ENCODE data around the gene E2F3.
A peak's percentile ranks its signal among the peaks of the same experiment; 100 is the strongest.
"Not testable (repeated sequence)": the region's sequence is repeated elsewhere in the genome, so short reads cannot be mapped to it uniquely, and the experiment has no call there.

The E2F3 gene

DNA sequence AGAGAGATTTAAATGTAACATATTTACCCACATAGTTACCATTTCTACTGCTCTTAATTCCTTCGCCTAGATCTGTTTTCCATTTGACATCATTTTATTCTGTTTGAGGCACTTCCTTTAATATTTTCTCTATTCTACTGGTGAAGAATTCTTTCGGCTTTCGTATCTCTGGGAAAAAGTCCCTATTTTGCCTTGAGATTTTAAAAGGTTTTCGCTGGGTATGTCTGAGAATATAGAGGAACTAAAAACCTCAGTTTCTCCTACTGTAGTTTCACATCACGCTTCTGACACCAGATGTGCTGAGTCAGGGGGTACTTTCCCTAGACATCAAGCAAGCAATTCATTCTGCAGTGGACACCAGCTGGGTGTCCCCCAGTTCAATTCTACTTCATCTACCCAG, 61.7 kb downstream of the E2F3 start:
- TF ChIP-seq, protein P1, sequence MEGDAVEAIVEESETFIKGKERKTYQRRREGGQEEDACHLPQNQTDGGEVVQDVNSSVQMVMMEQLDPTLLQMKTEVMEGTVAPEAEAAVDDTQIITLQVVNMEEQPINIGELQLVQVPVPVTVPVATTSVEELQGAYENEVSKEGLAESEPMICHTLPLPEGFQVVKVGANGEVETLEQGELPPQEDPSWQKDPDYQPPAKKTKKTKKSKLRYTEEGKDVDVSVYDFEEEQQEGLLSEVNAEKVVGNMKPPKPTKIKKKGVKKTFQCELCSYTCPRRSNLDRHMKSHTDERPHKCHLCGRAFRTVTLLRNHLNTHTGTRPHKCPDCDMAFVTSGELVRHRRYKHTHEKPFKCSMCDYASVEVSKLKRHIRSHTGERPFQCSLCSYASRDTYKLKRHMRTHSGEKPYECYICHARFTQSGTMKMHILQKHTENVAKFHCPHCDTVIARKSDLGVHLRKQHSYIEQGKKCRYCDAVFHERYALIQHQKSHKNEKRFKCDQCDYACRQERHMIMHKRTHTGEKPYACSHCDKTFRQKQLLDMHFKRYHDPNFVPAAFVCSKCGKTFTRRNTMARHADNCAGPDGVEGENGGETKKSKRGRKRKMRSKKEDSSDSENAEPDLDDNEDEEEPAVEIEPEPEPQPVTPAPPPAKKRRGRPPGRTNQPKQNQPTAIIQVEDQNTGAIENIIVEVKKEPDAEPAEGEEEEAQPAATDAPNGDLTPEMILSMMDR (IDR thresholded peaks at IDR 0.05; ENCODE audit: insufficient read depth, low read depth, low read length, missing control alignments), result no peak
- H3K4me3 ChIP-seq (ENCODE audit: low read length), result no peak overlapping the region
- DNase-seq (ENCODE audit: low read depth), result no peak

- TF ChIP-seq, protein P1 (IDR thresholded peaks at IDR 0.05; ENCODE audit: insufficient read depth, low read depth, low read length, missing control alignments), result no peak
- no peak for DNase-seq (ENCODE audit: low read depth)
- H3K4me3 ChIP-seq (ENCODE audit: low read length), result no peak overlapping the region
These were observed 62.4 kb downstream of the E2F3 start for GRCh38 chr6:20464041-20464440.

DNA sequence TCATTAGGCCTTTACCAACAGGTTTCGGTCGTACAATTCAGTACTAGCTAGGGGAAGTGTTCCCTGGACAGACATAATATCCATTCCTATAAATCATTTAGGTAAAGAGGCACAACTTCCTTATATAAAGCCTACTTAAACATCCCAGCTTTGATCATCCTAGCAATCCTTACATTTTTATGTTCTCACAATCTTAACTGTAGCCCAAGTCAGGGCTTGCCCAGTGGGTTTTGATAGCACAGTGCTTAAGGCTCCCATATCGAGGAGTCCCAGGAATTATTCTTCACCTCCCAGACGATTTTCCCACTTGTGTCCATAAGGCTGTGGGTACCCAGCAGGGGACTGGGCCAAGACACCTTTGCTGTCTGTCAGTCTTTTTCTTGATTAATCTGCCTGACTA, 63.2 kb downstream of the E2F3 start:
- TF ChIP-seq, protein P1 (IDR thresholded peaks at IDR 0.05; ENCODE audit: insufficient read depth, low read depth, low read length, missing control alignments), result no peak
- no peak overlapping the region for H3K4me3 ChIP-seq (ENCODE audit: low read length)
- DNase-seq (ENCODE audit: low read depth), result peak; percentile 50

DNA sequence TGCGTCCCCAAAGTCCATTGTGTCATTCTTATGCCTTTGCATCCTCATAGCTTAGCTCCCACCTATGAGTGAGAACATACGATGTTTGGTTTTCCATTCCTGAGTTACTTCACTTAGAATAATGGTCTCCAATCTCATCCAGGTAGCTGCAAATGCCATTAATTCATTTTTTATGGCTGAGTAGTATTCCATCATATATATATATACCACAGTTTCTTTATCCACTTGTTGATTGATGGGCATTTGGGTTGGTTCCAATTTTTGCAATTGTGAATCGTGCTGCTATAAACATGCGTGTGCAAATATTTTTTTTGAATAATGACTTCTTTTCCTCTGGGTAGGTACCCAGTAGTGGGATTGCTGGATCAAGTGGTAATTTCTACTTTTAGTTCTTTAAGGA, 63.9 kb downstream of the E2F3 start:
- not testable (repeated sequence) for H3K4me3 ChIP-seq (ENCODE audit: low read length); DNase-seq (ENCODE audit: low read depth)

- no peak overlapping the region for H3K4me3 ChIP-seq (ENCODE audit: low read length)
- TF ChIP-seq, protein P1 (IDR thresholded peaks at IDR 0.05; ENCODE audit: insufficient read depth, low read depth, low read length, missing control alignments), result no peak
- no peak for DNase-seq (ENCODE audit: low read depth)
These were observed 65.8 kb downstream of the E2F3 start for GRCh38 chr6:20467437-20467836.

- TF ChIP-seq, protein P1 (IDR thresholded peaks at IDR 0.05; ENCODE audit: insufficient read depth, low read depth, low read length, missing control alignments), result no peak
- no peak overlapping the region for H3K4me3 ChIP-seq (ENCODE audit: low read length)
- no peak for DNase-seq (ENCODE audit: low read depth)
These were observed 66.5 kb downstream of the E2F3 start for GRCh38 chr6:20468209-20468608.

GRCh38 chr6:20472748-20473147, 71.1 kb downstream of the E2F3 start:
- no peak overlapping the region for H3K4me3 ChIP-seq (ENCODE audit: low read length)
- DNase-seq (ENCODE audit: low read depth), result no peak

More at GRCh38 chr6:20472748-20473147, 71.1 kb downstream of the E2F3 start:
- TF ChIP-seq, protein P1 (IDR thresholded peaks at IDR 0.05; ENCODE audit: insufficient read depth, low read depth, low read length, missing control alignments), result no peak

All from epithelial cell of esophagus (primary cell).